ENCODE results near the gene ARHGEF7.
"Not testable (repeated sequence)": the region's sequence is repeated elsewhere in the genome, so short reads cannot be mapped to it uniquely, and the experiment has no call there.

Gene ARHGEF7

GRCh38 chr13:111080642-111081041 lies 34.5 kb upstream of the ARHGEF7 start:
- Histone ChIP-seq H3K36me3 (ENCODE audit: control insufficient read depth in 1 of 2, insufficient read depth in 2 of 2, low read length in 2 of 2) (no peaks in the 10 kb centered on the region), H3K4me1 (ENCODE audit: control insufficient read depth in 1 of 2, insufficient read depth in 2 of 2, low read length in 2 of 2) (no peaks in the 10 kb centered on the region), H3K27me3 (ENCODE audit: control insufficient read depth in 1 of 2, insufficient read depth in 2 of 2, low read length in 2 of 2) (no peaks in the 10 kb centered on the region), H3K9me3 (ENCODE audit: control insufficient read depth in 1 of 2, low read length in 2 of 2) (no peaks in the 10 kb centered on the region), H3K4me3 (ENCODE audit: low read depth in 1 of 2, low read length in 2 of 2) (no peak overlapping the region), H3K9ac (ENCODE audit: low read depth in 1 of 2, low read length in 2 of 2) (no peak overlapping the region), H3K27ac (ENCODE audit: low read depth, low read length) (no peak overlapping the region)

GRCh38 chr13:111082240-111082639 lies 32.9 kb upstream of the ARHGEF7 start:
- Histone ChIP-seq H3K4me1 (ENCODE audit: control insufficient read depth in 1 of 2, insufficient read depth in 2 of 2, low read length in 2 of 2) (no peaks in the 10 kb centered on the region), H3K9me3 (ENCODE audit: control insufficient read depth in 1 of 2, low read length in 2 of 2) (no peaks in the 10 kb centered on the region), H3K4me3 (ENCODE audit: low read depth in 1 of 2, low read length in 2 of 2) (no peak overlapping the region), H3K36me3 (ENCODE audit: control insufficient read depth in 1 of 2, insufficient read depth in 2 of 2, low read length in 2 of 2) (no peaks in the 10 kb centered on the region), H3K27me3 (ENCODE audit: control insufficient read depth in 1 of 2, insufficient read depth in 2 of 2, low read length in 2 of 2) (no peaks in the 10 kb centered on the region), H3K9ac (ENCODE audit: low read depth in 1 of 2, low read length in 2 of 2) (no peak overlapping the region), H3K27ac (ENCODE audit: low read depth, low read length) (no peak overlapping the region)

DNA sequence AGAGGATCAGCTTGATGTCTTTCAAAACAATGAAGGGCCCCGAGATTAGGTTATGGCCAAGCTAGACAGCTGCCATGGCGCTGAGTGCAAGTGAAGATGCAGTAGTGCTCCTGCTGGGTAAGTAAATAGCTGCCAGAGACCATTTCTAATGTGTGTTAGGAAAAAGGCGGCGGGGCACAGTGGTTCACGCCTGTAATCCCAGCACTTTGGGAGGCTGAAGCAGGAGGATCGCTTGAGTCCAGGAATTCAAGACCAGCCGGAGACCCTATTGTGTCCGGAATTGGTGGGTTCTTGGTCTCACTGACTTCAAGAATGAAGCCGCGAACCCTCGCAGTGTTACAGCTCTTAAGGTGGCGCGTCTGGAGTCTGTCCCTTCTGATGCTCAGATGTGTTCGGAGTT lies 32.3 kb upstream of the ARHGEF7 start:
- H3K9me3 ChIP-seq (ENCODE audit: control insufficient read depth in 1 of 2, low read length in 2 of 2); H3K27ac ChIP-seq (ENCODE audit: low read depth, low read length); H3K4me1 ChIP-seq (ENCODE audit: control insufficient read depth in 1 of 2, insufficient read depth in 2 of 2, low read length in 2 of 2); H3K27me3 ChIP-seq (ENCODE audit: control insufficient read depth in 1 of 2, insufficient read depth in 2 of 2, low read length in 2 of 2); H3K9ac ChIP-seq (ENCODE audit: low read depth in 1 of 2, low read length in 2 of 2); H3K4me3 ChIP-seq (ENCODE audit: low read depth in 1 of 2, low read length in 2 of 2); H3K36me3 ChIP-seq (ENCODE audit: control insufficient read depth in 1 of 2, insufficient read depth in 2 of 2, low read length in 2 of 2): not testable (repeated sequence)

- not testable (repeated sequence) for H3K9me3 ChIP-seq (ENCODE audit: control insufficient read depth in 1 of 2, low read length in 2 of 2); H3K4me1 ChIP-seq (ENCODE audit: control insufficient read depth in 1 of 2, insufficient read depth in 2 of 2, low read length in 2 of 2); H3K4me3 ChIP-seq (ENCODE audit: low read depth in 1 of 2, low read length in 2 of 2); H3K27me3 ChIP-seq (ENCODE audit: control insufficient read depth in 1 of 2, insufficient read depth in 2 of 2, low read length in 2 of 2); H3K36me3 ChIP-seq (ENCODE audit: control insufficient read depth in 1 of 2, insufficient read depth in 2 of 2, low read length in 2 of 2); H3K27ac ChIP-seq (ENCODE audit: low read depth, low read length); H3K9ac ChIP-seq (ENCODE audit: low read depth in 1 of 2, low read length in 2 of 2)
Observed at GRCh38 chr13:111083693-111084092, 31.4 kb upstream of the ARHGEF7 start.

- H3K9ac ChIP-seq (ENCODE audit: low read depth in 1 of 2, low read length in 2 of 2) = no peak overlapping the region
- peaks cover 4 to 5% of the 10 kb centered on the region in 2 donors for H3K27me3 ChIP-seq (ENCODE audit: control insufficient read depth in 1 of 2, insufficient read depth in 2 of 2, low read length in 2 of 2)
- no peaks in the 10 kb centered on the region for H3K36me3 ChIP-seq (ENCODE audit: control insufficient read depth in 1 of 2, insufficient read depth in 2 of 2, low read length in 2 of 2)
- H3K4me1 ChIP-seq (ENCODE audit: control insufficient read depth in 1 of 2, insufficient read depth in 2 of 2, low read length in 2 of 2) = no peaks in the 10 kb centered on the region
- H3K27ac ChIP-seq (ENCODE audit: low read depth, low read length) = no peak overlapping the region
- H3K4me3 ChIP-seq (ENCODE audit: low read depth in 1 of 2, low read length in 2 of 2) = no peak overlapping the region
- no peaks in the 10 kb centered on the region for H3K9me3 ChIP-seq (ENCODE audit: control insufficient read depth in 1 of 2, low read length in 2 of 2)
Observed at GRCh38 chr13:111090169-111090568, 24.9 kb upstream of the ARHGEF7 start.

DNA sequence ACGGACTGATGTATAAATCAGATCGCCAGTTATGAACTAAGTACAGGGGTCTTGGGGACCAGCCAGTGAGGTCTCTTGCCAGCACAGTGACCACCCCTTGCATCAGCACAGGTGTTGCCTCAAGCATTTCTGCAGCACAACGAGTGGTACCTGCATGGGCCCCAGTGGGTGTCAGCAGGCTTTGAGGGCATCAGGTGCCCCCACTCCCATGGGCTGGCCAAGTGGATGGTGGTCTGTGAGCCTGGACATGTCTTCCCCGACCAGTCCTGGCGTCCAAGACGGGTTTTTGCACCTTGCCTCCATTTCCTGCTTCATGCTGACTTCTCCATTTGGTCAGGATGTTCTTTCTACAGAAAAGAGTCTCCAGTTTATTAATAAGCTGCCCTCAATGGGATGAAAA lies 22.4 kb upstream of the ARHGEF7 start:
- no peaks in the 10 kb centered on the region for H3K4me1 ChIP-seq (ENCODE audit: control insufficient read depth in 1 of 2, insufficient read depth in 2 of 2, low read length in 2 of 2)
- H3K9me3 ChIP-seq (ENCODE audit: control insufficient read depth in 1 of 2, low read length in 2 of 2) = no peaks in the 10 kb centered on the region
- H3K4me3 ChIP-seq (ENCODE audit: low read depth in 1 of 2, low read length in 2 of 2) = no peak overlapping the region
- H3K36me3 ChIP-seq (ENCODE audit: control insufficient read depth in 1 of 2, insufficient read depth in 2 of 2, low read length in 2 of 2) = no peaks in the 10 kb centered on the region
- H3K27ac ChIP-seq (ENCODE audit: low read depth, low read length) = no peak overlapping the region
- H3K9ac ChIP-seq (ENCODE audit: low read depth in 1 of 2, low read length in 2 of 2) = no peak overlapping the region
- H3K27me3 ChIP-seq (ENCODE audit: control insufficient read depth in 1 of 2, insufficient read depth in 2 of 2, low read length in 2 of 2) = peaks cover 6 to 9% of the 10 kb centered on the region in 2 donors

- Histone ChIP-seq H3K9ac (ENCODE audit: low read depth in 1 of 2, low read length in 2 of 2) (no peak overlapping the region), H3K4me1 (ENCODE audit: control insufficient read depth in 1 of 2, insufficient read depth in 2 of 2, low read length in 2 of 2) (no peaks in the 10 kb centered on the region), H3K27me3 (ENCODE audit: control insufficient read depth in 1 of 2, insufficient read depth in 2 of 2, low read length in 2 of 2) (peaks cover 9 to 11% of the 10 kb centered on the region in 2 donors), H3K27ac (ENCODE audit: low read depth, low read length) (no peak overlapping the region), H3K36me3 (ENCODE audit: control insufficient read depth in 1 of 2, insufficient read depth in 2 of 2, low read length in 2 of 2) (no peaks in the 10 kb centered on the region), H3K9me3 (ENCODE audit: control insufficient read depth in 1 of 2, low read length in 2 of 2) (no peaks in the 10 kb centered on the region), H3K4me3 (ENCODE audit: low read depth in 1 of 2, low read length in 2 of 2) (no peak overlapping the region)
Observed at GRCh38 chr13:111093136-111093535, 22.0 kb upstream of the ARHGEF7 start.

- no peak overlapping the region for H3K9ac ChIP-seq (ENCODE audit: low read depth in 1 of 2, low read length in 2 of 2)
- H3K9me3 ChIP-seq (ENCODE audit: control insufficient read depth in 1 of 2, low read length in 2 of 2) = no peaks in the 10 kb centered on the region
- no peak overlapping the region for H3K27ac ChIP-seq (ENCODE audit: low read depth, low read length)
- peaks cover 9 to 16% of the 10 kb centered on the region in 2 donors for H3K27me3 ChIP-seq (ENCODE audit: control insufficient read depth in 1 of 2, insufficient read depth in 2 of 2, low read length in 2 of 2)
- H3K4me3 ChIP-seq (ENCODE audit: low read depth in 1 of 2, low read length in 2 of 2) = no peak overlapping the region
- no peaks in the 10 kb centered on the region for H3K4me1 ChIP-seq (ENCODE audit: control insufficient read depth in 1 of 2, insufficient read depth in 2 of 2, low read length in 2 of 2)
- H3K36me3 ChIP-seq (ENCODE audit: control insufficient read depth in 1 of 2, insufficient read depth in 2 of 2, low read length in 2 of 2) = no peaks in the 10 kb centered on the region
Observed at GRCh38 chr13:111093634-111094033, 21.5 kb upstream of the ARHGEF7 start.

GRCh38 chr13:111095031-111095840 lies 19.9 kb upstream of the ARHGEF7 start:
- H3K27ac ChIP-seq (ENCODE audit: low read depth, low read length) = no peak overlapping the region
- no peak overlapping the region for H3K9ac ChIP-seq (ENCODE audit: low read depth in 1 of 2, low read length in 2 of 2)
- no peaks in the 10 kb centered on the region for H3K9me3 ChIP-seq (ENCODE audit: control insufficient read depth in 1 of 2, low read length in 2 of 2)
- no peaks in the 10 kb centered on the region for H3K36me3 ChIP-seq (ENCODE audit: control insufficient read depth in 1 of 2, insufficient read depth in 2 of 2, low read length in 2 of 2)
- peaks cover 9 to 16% of the 10 kb centered on the region in 2 donors for H3K27me3 ChIP-seq (ENCODE audit: control insufficient read depth in 1 of 2, insufficient read depth in 2 of 2, low read length in 2 of 2)
- H3K4me1 ChIP-seq (ENCODE audit: control insufficient read depth in 1 of 2, insufficient read depth in 2 of 2, low read length in 2 of 2) = no peaks in the 10 kb centered on the region
- H3K4me3 ChIP-seq (ENCODE audit: low read depth in 1 of 2, low read length in 2 of 2) = no peak overlapping the region

DNA sequence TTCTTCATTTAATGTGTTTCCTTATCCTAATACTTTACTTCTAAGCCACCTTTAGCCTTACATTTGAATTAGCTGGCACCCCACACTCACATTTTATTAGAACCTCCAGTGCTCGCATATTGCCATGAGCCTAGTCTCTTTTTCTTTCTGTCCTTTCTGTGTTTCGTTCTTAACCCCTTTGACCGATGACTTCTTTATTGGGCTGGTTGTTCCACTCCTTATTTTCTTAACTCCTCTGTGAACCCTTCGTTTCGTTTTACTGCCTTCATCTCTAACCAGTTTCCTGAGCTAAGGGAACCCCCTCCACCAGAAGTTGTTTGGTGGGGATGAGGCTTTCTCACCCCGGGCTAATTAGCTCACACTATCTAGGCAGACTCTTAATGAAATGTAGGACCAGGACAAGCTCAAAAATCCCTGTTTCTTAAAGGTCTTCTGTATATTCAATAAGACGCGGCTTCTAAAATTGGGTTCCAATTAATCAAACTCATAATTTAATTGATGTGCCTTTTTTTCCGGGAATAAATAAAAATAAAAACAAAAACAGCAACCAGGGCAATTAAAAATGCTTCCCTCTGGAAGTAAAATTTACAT lies 19.1 kb upstream of the ARHGEF7 start:
- Histone ChIP-seq H3K4me1 (ENCODE audit: control insufficient read depth in 1 of 2, insufficient read depth in 2 of 2, low read length in 2 of 2) (no peaks in the 10 kb centered on the region), H3K4me3 (ENCODE audit: low read depth in 1 of 2, low read length in 2 of 2) (no peak overlapping the region), H3K27me3 (ENCODE audit: control insufficient read depth in 1 of 2, insufficient read depth in 2 of 2, low read length in 2 of 2) (peaks cover 9 to 16% of the 10 kb centered on the region in 2 donors), H3K9me3 (ENCODE audit: control insufficient read depth in 1 of 2, low read length in 2 of 2) (no peaks in the 10 kb centered on the region), H3K36me3 (ENCODE audit: control insufficient read depth in 1 of 2, insufficient read depth in 2 of 2, low read length in 2 of 2) (no peaks in the 10 kb centered on the region), H3K9ac (ENCODE audit: low read depth in 1 of 2, low read length in 2 of 2) (no peak overlapping the region), H3K27ac (ENCODE audit: low read depth, low read length) (no peak overlapping the region)
